Liver (tissue), 3 donors: ENCODE measurements around the gene GPR55.

ENCODE experiments used
- ATF3 ChIP-seq: IDR thresholded peaks from 2 replicates; pipeline ENCODE4 v1.6.1; 2016; ENCODE audit warnings: antibody characterized with exemption
- CTCF ChIP-seq: fragments of 150-350 bp; IDR thresholded peaks from 2 replicates; pipeline ENCODE4 v1.5.1; 2017; ENCODE audit warnings: improper control_type of control experiment, low read depth, low read length; ENCODE audit not compliant: missing input control
- FOXA1 ChIP-seq: IDR thresholded peaks from 2 replicates; pipeline ENCODE4 v1.6.1; 2016; ENCODE audit warnings: antibody characterized with exemption
- GABPA ChIP-seq, 2 donors: IDR thresholded peaks in 1 of 2; conservative IDR thresholded peaks in 1 of 2; 2 replicates each; pipeline ENCODE4 v1.6.1; 2016; ENCODE audit warnings: antibody characterized with exemption in 2 of 2, mild to moderate bottlenecking in 1 of 2, moderate library complexity in 1 of 2
- MAX ChIP-seq: IDR thresholded peaks from 2 replicates; pipeline ENCODE4 v1.6.1; 2016; ENCODE audit warnings: antibody characterized with exemption
- RAD21 ChIP-seq, 2 donors: IDR thresholded peaks; 2 replicates each; pipeline ENCODE4 v1.6.1; 2016; ENCODE audit warnings: antibody characterized with exemption in 2 of 2, mild to moderate bottlenecking in 2 of 2
- REST ChIP-seq: IDR thresholded peaks from 2 replicates; pipeline ENCODE4 v1.6.1; 2016; ENCODE audit warnings: antibody characterized with exemption, mild to moderate bottlenecking
- RXRA ChIP-seq, 2 donors: IDR thresholded peaks; 2 replicates each; pipeline ENCODE4 v1.6.1; 2017 to 2018; ENCODE audit warnings: antibody characterized with exemption in 2 of 2, mild to moderate bottlenecking in 1 of 2
- SP1 ChIP-seq: IDR thresholded peaks from 2 replicates; pipeline ENCODE4 v1.6.1; 2018; ENCODE audit warnings: antibody characterized with exemption, mild to moderate bottlenecking
- TAF1 ChIP-seq: conservative IDR thresholded peaks from 2 replicates; pipeline ENCODE4 v1.6.1; 2016; ENCODE audit warnings: antibody characterized with exemption, mild to moderate bottlenecking
- YY1 ChIP-seq: IDR thresholded peaks from 2 replicates; pipeline ENCODE4 v1.6.1; 2016; ENCODE audit warnings: antibody characterized with exemption, mild to moderate bottlenecking
- ZBTB33 ChIP-seq: IDR thresholded peaks from 2 replicates; pipeline ENCODE4 v1.6.1; 2016; ENCODE audit warnings: antibody characterized with exemption
- donor health status: healthy.
- donor health status: healthy.

- TF ChIP-seq CTCF, result no peak
- TF ChIP-seq RXRA (IDR thresholded peaks at IDR 0.05), result no peak
- no peak for TF ChIP-seq YY1
- no peak for TF ChIP-seq TAF1
- no peak for TF ChIP-seq ATF3
- TF ChIP-seq FOXA1, result no peak
- no peak for TF ChIP-seq RAD21 (IDR thresholded peaks at IDR 0.05)
- no peak for TF ChIP-seq ZBTB33
- no peak for TF ChIP-seq GABPA (IDR thresholded peaks at IDR 0.05 in 1 of 2, conservative IDR thresholded peaks at IDR 0.05 in 1 of 2)
- TF ChIP-seq REST, result no peak
- TF ChIP-seq SP1, result no peak
- TF ChIP-seq MAX, result no peak
Measured at GRCh38 chr2:230887342-230887741, 37.7 kb downstream of the GPR55 start.
